ENCODE data around the gene LRP1B. TPM values are rescaled to one million over a fixed set of nuclear protein-coding genes. Genes with fewer than 3 reads are reported as not detected.

Gene LRP1B
- total RNA-seq, 1 donor from 2014 or later: 1.7 TPM

DNA sequence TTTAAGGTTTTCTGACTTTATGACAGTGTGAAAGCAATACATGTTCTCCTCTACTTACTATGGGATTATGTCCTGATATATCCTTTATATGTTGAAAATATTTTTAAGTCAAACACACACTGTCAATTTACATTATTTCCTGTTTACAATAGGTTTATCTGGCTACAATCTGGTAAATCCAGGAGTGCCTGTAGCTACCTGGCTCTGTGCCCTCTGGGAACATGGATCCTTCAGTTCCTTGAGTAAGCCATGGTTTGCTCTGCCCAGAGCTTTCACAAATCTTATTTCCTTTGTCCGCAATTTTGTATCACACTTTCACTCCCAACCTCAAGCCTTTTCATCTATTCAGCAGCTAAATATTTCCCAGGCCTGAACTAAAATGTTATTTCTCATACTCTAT, 1768.5 kb downstream of the LRP1B start:
- no peak for DNase-seq (ENCODE audit: low spot score in 2 of 2, unreplicated experiment in 2 of 2)
- H3K27me3 Mint-ChIP-seq (ENCODE audit: low read depth): no peaks in the 10 kb centered on the region
- H3K9me3 Mint-ChIP-seq: no peaks in the 10 kb centered on the region
- no peak for TF ChIP-seq CTCF (IDR thresholded peaks at IDR 0.05; ENCODE audit: unreplicated experiment)
- no peaks in the 10 kb centered on the region for H3K36me3 Mint-ChIP-seq
- no peak overlapping the region for H3K27ac Mint-ChIP-seq
- no peak overlapping the region for H3K4me3 Mint-ChIP-seq
- peaks cover 7% of the 10 kb centered on the region for H3K4me1 Mint-ChIP-seq

DNA sequence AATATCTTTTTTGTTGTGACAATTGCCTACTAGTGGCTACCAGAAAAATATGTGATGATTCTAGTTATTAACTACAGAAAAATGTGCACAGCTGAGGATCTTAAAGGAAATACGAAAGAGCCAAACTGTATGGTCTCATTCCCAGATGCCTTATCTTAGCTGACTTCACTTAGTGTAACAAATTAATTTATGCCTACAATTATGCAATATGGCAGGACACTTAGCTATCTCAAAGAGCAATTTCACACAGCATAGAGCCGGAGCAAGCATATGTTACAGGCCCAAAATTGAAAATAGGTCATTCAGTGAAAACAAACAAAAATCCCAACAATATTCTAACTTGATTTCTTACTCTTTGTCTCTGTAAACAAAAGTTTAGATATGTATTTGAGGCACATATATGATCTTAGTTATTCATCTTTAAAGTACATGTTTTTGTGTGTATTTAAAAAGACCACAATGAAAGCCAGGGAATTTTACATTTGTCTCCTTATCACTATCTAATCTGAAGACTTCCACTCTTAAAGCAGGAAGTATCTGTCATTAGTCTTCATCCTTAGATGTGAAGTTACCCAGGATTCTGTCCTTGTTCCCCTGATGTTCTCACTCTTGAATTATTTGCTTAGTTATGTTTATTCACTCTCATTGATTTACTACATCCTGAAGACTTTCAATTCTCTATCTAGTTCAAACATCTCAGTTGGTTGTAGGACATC, 1771.6 kb downstream of the LRP1B start:
- no peaks in the 10 kb centered on the region for H3K36me3 Mint-ChIP-seq
- no peak for DNase-seq (ENCODE audit: low spot score in 2 of 2, unreplicated experiment in 2 of 2)
- H3K4me3 Mint-ChIP-seq: no peak overlapping the region
- H3K27me3 Mint-ChIP-seq (ENCODE audit: low read depth): no peaks in the 10 kb centered on the region
- TF ChIP-seq CTCF (IDR thresholded peaks at IDR 0.05; ENCODE audit: unreplicated experiment): no peak
- peaks cover 3% of the 10 kb centered on the region for H3K4me1 Mint-ChIP-seq
- H3K9me3 Mint-ChIP-seq: no peaks in the 10 kb centered on the region
- no peak overlapping the region for H3K27ac Mint-ChIP-seq

GRCh38 chr2:140356697-140357096, 1774.1 kb downstream of the LRP1B start:
- no peak overlapping the region for H3K27ac Mint-ChIP-seq
- DNase-seq (ENCODE audit: low spot score in 2 of 2, unreplicated experiment in 2 of 2): no peak
- H3K27me3 Mint-ChIP-seq (ENCODE audit: low read depth): no peaks in the 10 kb centered on the region
- H3K9me3 Mint-ChIP-seq: peaks cover 4% of the 10 kb centered on the region
- H3K4me1 Mint-ChIP-seq: peaks cover 6% of the 10 kb centered on the region
- TF ChIP-seq CTCF (IDR thresholded peaks at IDR 0.05; ENCODE audit: unreplicated experiment): no peak
- H3K4me3 Mint-ChIP-seq: no peak overlapping the region
- no peaks in the 10 kb centered on the region for H3K36me3 Mint-ChIP-seq

DNA sequence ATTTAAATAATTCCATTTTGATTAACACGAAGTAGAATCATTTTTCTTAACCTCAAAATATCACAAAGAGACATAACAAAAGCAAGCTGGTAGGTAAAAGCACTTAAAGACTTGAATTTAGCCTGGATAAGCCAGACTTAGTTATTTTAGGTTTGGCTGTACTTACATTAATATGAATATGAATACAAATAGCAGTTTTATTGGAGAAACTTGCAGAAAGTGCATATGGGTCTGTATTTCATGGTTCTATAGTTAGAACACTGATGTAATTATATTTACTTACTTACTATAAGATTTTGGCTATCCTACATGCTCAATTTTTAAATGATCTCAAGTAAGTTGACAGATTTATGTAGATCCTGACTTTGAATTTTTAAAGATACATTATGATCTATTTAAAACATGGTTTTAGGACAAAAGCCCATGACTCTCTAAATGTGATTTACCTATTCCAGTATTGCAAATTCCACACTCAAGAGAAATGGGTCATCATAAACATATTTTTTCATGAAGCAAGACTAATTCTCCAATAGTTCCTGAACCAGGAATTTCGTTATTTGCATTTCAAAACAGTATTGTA, 1775.2 kb downstream of the LRP1B start:
- no peak for TF ChIP-seq CTCF (IDR thresholded peaks at IDR 0.05; ENCODE audit: unreplicated experiment)
- Mint-ChIP-seq H3K9me3 (peaks cover 4% of the 10 kb centered on the region), H3K4me1 (peaks cover 6% of the 10 kb centered on the region), H3K36me3 (no peaks in the 10 kb centered on the region), H3K4me3 (no peak overlapping the region), H3K27me3 (ENCODE audit: low read depth) (no peaks in the 10 kb centered on the region), H3K27ac (no peak overlapping the region)
- DNase-seq (ENCODE audit: low spot score in 2 of 2, unreplicated experiment in 2 of 2): no peak

DNA sequence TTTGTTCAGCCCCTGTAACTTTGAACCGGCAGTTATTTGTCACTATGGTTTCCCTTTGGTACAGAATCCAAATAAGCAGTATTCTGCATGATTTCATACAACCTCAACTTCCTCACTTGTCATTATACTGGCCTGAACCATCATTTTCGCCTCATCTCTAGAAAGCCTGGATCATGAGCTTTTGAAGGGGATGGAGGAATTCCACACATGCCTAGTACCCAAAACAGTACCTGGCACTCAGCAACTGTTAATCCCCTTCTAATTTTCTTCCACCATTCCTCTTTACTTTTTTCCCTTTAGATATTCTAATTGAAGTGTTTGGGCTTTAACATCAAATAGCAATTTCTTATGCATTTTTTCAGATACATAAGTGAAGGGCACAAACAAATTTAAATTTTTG, 1776.3 kb downstream of the LRP1B start:
- Mint-ChIP-seq H3K27me3 (ENCODE audit: low read depth) (no peaks in the 10 kb centered on the region), H3K4me1 (peaks cover 6% of the 10 kb centered on the region), H3K4me3 (no peak overlapping the region), H3K27ac (no peak overlapping the region), H3K36me3 (no peaks in the 10 kb centered on the region), H3K9me3 (peaks cover 4% of the 10 kb centered on the region)
- no peak for TF ChIP-seq CTCF (IDR thresholded peaks at IDR 0.05; ENCODE audit: unreplicated experiment)
- DNase-seq (ENCODE audit: low spot score in 2 of 2, unreplicated experiment in 2 of 2): no peak
